GM18526 (cell line): Measurements from ENCODE around the gene ZFR.

Experiments used
- POLR2A ChIP-seq: IDR thresholded peaks from 3 replicates; pipeline ENCODE4 v1.6.1; 2011; ENCODE audit not compliant: insufficient read length; ENCODE audit errors: extremely low read depth

Gene ZFR

DNA sequence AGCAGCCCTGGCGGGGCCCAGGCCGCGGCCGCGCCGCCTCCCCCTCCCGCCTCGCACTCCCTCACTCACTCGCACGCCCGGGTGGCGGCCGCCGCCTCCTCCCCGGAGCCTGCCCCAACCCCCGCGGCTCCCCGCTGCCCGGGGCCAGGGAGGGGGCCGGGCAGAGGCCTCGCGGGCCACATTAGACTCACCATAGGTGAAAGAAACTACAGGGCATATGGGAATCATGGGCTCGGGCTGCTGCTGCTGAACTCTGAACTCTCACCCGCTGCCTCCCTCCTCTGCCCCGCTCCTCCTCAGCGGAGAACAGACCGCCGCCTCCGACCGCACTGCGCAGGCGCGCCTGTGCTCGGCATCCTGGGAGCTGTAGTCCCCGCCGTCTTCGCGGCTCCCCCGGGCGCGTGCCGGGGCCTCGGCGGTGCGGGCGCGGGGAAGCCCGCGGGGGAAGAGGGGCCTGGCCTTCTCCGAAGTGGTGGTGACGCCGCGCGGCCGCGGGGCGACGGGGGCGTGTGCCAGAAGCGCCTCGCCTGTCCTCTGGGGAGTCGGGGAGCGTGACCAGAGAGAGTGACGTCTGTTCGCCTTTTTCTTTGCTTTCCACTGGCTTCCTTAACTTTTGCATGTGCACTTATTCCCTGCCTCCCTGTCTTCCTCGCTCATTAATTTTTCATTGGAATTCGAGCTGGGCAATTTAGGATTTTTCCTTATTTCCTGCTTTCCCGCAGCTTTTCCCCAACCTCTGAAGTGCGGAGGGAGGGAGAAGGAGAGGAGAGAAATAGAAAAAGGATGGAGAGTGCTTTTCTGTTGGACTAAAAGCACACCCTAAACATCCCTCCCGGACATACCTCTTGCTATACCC, at the start of gene ZFR:
ZFR (minus strand) TSS at position 310 of the 856 bp plus-strand sequence; CDS start at position 228, 82 bp downstream.
- peak; percentile 71 for TF ChIP-seq POLR2A

DNA sequence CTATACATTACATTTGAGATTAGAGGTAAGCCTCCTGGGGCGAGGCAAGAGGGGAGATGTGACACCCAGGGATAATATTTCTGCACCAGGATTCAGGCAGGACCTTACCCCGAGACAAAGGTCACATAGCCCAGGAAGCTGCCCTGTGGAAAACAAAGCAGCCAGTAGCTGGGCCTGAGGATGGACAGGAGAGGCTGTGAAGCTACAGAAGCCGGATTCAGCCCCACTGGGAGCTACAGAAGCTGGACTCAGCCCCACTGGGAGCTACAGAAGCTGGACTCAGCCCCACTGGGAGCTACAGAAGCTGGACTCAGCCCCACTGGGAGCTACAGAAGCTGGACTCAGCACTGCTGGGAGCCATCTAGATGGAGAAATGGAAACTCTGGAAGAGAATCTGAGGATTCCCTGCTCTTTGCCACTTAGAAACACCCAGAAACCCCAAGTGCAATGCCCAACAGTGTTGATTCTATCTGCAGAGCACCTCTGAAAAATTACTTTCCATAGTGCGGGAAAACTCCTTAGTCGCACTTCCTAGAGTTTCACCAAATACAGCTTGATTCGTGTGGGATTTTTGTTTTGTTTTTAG, 46.5 kb upstream of the ZFR start:
- TF ChIP-seq POLR2A, result no peak

DNA sequence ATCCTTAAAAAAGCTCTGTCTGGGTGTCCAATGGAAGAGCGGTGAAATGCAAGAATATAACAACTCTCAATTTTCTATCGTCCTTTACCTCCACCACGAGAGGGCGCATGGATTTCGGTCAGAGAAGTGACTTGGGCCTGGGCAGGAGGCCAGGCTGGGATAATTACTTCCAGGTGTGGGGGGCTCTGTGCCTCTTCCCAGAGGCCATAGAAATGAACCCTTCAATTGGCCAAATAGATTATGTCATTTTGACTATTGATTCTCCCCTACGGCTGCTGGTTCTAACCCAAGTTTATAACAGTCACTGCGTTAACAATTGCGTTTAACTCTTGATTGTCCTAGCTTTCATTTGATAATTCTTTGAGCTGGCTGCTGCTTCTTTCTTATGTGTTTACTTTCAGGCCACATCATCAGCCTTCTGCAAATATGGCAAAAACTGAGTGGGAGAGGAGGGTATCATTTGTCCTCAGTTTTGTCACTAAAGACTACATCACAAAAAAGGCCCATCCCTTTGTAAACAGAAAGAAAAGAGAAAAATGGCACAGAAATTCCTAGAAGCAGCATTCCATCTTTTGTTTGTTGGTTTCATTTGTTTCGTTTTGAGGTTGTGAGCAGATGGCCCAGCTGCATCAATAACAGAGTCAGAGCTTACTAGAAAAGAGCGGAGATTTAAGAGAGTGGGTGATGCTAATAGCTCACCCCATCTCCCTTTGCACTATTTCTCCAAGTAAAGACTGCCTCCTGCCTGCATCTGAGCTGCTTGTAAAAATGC, 45.4 kb upstream of the ZFR start:
- TF ChIP-seq POLR2A, result no peak

DNA sequence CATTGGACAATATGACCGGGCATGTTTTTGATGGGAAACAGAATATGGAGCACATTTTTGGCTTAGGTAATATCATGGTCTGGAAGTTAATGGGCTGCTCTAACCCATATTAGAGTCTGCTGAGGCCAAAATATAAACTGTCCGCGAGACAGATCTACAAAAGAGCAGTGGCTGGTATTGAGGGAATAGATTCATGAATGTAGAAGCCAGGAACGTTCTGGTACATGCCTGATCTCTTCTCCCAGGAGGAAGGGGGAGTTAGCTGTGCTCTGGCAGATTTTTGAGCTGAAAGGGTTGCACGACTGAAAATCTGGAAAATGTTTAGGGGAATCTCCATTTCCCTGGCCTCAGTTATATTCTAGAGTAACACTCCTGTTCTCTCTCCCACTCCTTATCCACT, 42.9 kb upstream of the ZFR start:
- TF ChIP-seq POLR2A, result no peak

DNA sequence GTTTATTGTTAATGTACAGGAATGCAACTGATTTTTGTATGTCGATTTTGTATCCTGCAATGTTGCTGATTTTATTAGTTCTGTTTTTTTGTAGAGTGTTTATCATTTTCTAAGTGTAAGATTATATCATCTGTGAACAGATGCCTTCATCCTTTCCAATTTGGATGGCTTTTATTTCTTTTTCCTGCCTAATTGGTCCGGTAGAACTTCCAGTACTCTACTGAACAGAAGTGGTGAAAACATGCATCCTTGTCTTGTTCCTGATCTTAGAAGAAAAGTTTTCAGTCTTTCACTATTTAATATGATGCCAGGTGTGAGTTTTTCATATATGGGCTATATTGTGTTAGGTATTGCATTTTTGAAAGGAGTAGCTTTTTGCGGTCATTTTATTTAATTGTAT, 42.5 kb upstream of the ZFR start:
- TF ChIP-seq POLR2A, result no peak

DNA sequence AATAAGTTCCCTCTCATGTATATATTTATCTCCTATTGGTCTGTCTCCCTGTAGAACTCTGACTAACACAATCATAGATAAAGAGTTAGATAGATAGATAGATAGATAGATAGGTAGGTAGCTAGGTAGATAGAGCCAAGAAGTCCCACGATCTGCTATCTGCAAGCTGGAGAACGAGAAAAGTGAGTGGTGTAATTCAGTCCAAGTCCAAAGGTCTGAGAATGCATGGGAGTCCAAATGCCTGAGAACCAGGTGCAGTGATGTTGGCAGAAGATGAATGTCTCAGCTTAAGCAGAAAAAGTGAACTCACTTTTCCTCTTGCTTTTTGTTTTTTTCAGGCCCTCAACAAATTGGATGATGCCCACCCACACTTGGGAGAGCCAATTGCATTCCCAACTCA, 37.7 kb upstream of the ZFR start:
- TF ChIP-seq POLR2A, result no peak

DNA sequence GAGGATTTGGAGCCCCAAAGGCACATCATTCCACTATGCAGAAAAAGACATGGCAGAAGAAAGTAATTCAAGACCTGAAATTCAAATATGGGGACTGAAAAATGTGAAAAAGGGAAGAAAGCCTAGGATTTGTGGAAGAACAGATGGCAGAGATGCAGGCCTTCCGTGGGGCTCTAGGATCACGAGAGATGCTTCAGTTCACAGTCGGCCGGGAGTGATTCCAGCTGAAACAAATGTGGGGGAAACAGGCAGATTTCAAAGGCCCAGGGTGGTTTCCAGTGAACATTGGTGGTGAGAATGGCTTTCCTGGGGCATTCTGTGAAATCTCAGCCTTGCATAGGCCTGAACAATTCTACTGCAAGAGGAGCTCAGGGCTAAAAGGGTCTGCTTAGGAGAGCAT, 34.6 kb upstream of the ZFR start:
- no peak for TF ChIP-seq POLR2A

DNA sequence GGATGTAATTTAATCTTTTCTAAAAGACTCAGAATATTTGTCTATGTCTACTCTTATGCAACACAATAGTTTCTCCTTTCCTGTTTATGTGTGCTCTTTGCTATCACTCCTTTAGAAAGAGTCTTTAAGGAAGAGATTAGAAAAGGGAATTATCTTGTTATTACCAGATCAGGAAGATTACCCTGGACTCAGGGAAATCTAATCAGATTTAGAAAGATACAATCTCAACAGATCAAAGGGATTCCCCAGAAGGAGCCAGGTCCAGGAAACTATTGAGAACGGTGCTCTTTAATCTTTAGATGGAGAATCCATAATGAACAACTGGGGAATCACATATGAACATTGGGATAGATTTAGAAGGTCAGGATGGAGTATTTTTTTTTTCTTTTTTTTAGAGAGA, 32.4 kb upstream of the ZFR start:
- no peak for TF ChIP-seq POLR2A

DNA sequence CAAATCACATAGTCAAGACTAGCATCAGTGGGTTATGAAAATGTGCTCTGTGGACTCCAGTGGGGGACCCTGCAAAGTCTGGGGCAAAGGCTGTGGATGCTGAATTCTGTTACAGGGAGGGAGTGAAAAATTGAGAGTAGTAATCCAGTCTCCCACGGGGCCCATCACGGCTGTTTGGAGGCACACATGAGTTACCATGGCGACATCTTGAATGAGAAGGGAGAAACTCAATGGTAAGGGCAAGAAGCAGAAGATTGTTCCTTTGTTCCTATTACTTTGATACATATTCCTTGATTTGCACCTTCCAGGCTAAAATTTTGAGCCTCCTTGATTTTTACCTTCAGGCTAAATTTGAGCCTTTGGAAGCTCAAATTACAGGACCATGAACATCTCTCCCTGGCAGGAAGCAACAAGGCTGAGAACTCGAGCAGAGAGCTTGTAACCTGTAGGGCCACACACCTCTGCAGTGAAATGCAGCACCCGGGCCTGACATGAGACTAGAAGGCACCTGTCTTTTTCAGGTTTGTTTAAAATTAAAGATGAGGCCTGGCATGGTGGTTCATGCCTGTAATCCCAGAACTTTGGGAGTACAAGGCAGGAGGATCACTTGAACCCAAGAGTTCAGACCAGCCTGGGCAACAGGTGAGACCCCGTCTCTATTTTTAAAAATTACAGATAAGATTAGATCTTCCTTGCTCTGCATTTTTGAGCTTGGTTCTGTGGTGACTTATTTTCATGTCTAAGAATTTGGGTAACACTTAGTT, 31.0 kb upstream of the ZFR start:
- no peak for TF ChIP-seq POLR2A

DNA sequence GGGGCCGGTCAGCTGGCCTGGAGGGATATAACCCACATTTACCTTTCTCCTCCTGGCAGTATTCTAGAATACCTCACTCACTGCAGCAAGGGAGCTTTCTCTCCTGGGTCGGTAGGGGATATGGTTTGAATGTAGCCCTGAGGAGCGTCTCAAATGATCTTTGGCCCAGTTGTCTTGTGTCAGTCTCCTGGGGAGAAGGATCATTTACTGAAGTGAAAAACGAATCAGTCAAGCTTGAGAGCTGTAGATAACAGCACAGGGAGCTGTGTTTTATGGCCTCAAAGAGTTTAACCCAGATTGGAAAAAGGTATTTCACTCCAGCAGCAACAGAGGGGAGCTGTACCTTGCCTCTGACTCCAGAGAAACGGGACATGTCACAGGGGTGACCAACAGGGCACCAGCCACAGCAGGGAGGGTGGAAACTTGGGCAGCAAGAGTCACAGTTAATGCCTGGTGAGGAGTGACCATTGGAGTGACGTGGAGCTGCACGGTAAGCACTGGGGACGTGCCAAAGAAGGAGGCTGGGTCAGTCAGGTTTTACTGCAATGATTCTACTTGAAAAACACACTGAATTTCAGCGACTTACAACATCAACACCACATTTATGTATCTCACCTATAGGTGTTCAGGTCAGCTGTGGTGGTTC, 29.8 kb upstream of the ZFR start:
- TF ChIP-seq POLR2A, result no peak

DNA sequence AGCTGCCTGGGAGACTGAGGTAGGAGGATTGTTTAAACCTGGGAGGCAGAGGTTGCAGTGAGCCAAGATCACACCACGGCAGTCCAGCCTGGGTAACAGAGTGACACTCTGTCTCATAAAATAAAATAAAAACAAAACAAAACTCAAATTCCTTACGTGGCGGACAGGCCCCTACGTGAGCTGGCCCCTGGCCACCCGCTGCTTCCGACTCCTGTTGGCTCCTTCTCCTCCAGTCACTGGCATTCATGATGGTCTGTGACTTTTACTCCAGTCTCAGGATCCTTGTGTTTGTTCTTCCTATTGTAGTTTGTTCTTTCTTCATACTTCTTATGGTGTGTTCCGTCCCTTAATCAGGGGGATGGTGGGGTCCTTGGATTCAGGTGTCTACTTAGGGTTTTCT, 28.5 kb upstream of the ZFR start:
- no peak for TF ChIP-seq POLR2A

DNA sequence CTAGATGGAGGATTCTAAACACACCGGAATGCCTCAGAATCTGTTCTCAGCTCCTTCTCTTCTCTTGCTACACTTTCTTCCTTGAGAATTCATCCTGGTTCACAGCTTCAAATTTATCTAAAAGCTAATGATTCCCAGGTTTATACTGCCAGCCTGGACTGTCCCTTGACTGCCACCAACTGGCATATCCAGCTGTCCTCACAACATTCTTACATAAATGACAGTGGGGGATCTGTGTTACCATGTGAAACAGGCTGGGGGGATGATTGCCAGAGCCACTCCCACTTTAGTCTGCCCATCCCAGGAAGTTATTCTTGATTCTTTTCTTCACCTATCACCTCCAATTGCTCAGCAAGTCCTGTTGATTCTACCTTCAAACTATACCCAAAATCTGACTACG, 27.2 kb upstream of the ZFR start:
- no peak for TF ChIP-seq POLR2A

DNA sequence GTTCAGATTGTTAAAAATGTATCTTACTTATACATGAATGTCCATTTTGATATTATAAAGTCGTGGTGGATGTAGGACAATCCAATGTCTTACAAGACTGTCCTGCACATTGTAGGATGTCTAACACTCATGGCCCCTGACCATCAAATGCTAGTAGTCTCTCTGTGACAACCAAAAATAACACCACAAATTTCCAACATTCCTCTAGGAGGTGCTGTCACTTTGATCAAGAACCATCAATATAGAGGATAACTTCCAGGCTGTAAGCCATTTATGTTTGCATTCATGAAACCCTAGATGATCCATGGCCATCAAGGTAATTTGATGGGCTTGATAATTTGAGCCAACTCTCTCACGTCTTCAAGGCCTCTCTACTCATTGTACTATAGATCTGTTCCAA, 20.5 kb upstream of the ZFR start:
- no peak for TF ChIP-seq POLR2A

DNA sequence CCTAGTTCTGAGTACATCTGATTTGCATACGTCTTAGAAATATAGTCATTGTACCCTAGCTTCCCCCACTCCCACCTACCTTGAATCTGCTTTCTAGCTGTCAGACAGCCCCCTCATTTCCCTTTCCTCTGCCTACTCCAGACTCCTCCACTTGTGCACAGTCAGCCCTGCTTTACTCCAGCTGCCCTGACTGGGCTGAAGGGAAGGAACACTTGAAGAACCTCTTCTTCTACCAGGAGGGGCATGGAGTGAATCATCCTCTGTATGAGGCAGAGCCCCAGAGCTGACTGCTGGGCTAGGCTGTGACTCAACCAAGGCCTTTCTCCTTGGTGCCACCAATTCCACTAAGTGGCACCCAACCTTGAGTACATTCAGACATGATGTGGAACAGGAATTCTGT, 18.1 kb upstream of the ZFR start:
- no peak for TF ChIP-seq POLR2A
